Chondrocyte (in vitro differentiated cells): ENCODE measurements around the gene ITK. TPM values are rescaled to one million over a fixed set of nuclear protein-coding genes. Genes with fewer than 3 reads are reported as not detected.

Experiments used
- DNase-seq: peaks from one replicate; pipeline ENCODE4 v3.0.0; 2021; ENCODE audit warnings: mixed read lengths, low spot score
- H3K27ac Mint-ChIP-seq: one replicate; pipeline ENCODE4 v1.8.0; 2021; ENCODE audit warnings: mild to moderate bottlenecking, moderate library complexity, mixed read lengths; ENCODE audit not compliant: unreplicated experiment
- H3K27me3 Mint-ChIP-seq: 2 replicates; pipeline ENCODE4 v1.8.0; 2021; ENCODE audit warnings: low read depth, mixed read lengths
- H3K36me3 Mint-ChIP-seq: 2 replicates; pipeline ENCODE4 v1.8.0; 2021; ENCODE audit warnings: low read depth, mixed read lengths
- H3K4me1 Mint-ChIP-seq: 2 replicates; pipeline ENCODE4 v1.8.0; 2021; ENCODE audit warnings: low read depth, mild to moderate bottlenecking, mixed read lengths
- H3K4me3 Mint-ChIP-seq: one replicate; pipeline ENCODE4 v1.8.0; 2021; ENCODE audit warnings: mild to moderate bottlenecking, moderate library complexity, mixed read lengths; ENCODE audit not compliant: unreplicated experiment
- H3K9me3 Mint-ChIP-seq: 2 replicates; pipeline ENCODE4 v1.8.0; 2021; ENCODE audit warnings: low read depth, mixed read lengths
- total RNA-seq: library from RNA; stranded (reverse); gene quantifications from 3 replicates; pipeline ENCODE4 v1.2.1, GENCODE V29; 2021
- TF ChIP-seq, protein P1 (sequence below): fragments of 200-600 bp; sonication (generic); IDR thresholded peaks from 2 replicates; pipeline ENCODE4 v1.5.0; 2021; ENCODE audit warnings: antibody characterized with exemption, mild to moderate bottlenecking, moderate library complexity

Gene ITK
- total RNA-seq, 1 donor from 2014 or later = not detected

DNA sequence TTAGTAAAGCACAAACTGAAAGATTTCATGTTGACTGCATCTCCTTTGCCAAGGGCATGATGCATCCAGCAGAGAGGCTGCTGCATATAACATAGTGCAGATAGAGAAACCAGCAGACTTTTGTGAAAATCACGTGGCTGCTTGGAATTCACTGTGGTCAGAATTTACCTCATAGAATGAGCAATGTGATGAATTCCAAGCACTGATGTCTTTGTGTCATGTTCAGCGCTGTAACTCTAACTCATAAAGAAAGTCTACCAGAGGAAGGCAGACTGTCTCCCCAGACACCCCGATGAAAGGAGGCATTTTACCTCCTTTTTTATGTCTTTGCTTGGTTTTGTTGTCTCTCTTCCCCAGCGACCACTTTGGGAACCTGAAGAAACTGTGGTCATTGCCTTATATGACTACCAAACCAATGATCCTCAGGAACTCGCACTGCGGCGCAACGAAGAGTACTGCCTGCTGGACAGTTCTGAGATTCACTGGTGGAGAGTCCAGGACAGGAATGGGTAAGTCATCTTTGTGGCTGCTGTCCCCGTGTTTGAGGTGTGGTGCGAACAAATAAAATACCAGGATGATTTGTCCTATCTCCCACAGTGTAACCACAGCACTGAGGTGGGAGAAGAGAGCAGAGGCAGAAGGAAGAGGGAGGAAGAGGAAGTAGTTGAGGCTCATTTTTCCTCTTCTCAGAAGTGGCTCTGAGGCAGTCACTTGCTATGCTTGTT, 42.0 kb downstream of the ITK start:
- Mint-ChIP-seq H3K27ac (no peak overlapping the region), H3K9me3 (no peaks in the 10 kb centered on the region), H3K4me3 (no peak overlapping the region), H3K27me3 (no peaks in the 10 kb centered on the region), H3K4me1 (no peaks in the 10 kb centered on the region), H3K36me3 (no peaks in the 10 kb centered on the region)
- TF ChIP-seq, protein P1, sequence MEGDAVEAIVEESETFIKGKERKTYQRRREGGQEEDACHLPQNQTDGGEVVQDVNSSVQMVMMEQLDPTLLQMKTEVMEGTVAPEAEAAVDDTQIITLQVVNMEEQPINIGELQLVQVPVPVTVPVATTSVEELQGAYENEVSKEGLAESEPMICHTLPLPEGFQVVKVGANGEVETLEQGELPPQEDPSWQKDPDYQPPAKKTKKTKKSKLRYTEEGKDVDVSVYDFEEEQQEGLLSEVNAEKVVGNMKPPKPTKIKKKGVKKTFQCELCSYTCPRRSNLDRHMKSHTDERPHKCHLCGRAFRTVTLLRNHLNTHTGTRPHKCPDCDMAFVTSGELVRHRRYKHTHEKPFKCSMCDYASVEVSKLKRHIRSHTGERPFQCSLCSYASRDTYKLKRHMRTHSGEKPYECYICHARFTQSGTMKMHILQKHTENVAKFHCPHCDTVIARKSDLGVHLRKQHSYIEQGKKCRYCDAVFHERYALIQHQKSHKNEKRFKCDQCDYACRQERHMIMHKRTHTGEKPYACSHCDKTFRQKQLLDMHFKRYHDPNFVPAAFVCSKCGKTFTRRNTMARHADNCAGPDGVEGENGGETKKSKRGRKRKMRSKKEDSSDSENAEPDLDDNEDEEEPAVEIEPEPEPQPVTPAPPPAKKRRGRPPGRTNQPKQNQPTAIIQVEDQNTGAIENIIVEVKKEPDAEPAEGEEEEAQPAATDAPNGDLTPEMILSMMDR = no peak
- DNase-seq = no peak

DNA sequence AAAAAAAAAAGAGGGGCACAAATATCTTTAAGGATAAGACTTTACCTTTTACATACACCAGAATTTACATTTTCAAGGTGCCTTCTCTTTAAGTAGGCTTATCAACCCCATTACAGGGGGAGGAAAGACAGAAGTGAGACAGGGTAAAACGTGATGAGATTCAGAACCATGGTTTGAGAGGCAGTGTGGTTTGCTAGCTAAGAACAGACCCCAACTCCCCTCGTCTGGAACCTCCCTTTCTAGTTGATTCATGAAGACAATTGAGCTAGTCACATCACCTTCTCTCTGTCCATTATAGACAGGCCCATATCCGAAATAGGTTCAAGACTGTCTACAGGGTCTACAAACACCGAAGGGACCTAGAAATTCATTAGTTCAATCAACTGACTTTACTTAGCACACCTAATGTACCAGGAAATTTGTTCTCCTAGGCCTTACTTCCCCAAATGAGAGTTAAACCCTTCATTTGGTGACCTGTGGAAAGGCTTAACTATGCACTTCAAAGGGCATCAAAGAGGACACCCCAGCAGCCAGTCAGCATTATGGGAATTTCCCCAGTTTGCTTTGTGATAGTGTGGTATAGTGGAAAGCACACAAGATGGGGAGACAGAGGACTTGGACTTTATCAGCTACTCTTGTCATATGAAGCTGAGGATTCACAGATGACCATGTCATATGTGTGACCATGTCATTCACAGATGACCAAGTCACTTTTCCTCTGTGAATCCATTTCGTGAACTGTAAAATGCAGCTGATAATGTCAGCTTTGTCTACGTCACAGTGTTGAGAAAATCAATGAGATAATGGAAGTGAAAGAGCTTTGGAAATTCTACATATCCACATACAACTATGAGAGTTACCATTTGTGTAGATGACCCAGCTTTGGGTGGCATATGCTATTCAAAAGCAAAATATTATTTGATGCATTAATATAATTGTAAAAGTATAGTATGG, 45.1 kb downstream of the ITK start:
- DNase-seq = no peak
- Mint-ChIP-seq H3K9me3 (no peaks in the 10 kb centered on the region), H3K4me1 (no peaks in the 10 kb centered on the region), H3K27ac (no peak overlapping the region), H3K36me3 (no peaks in the 10 kb centered on the region), H3K4me3 (no peak overlapping the region), H3K27me3 (no peaks in the 10 kb centered on the region)
- TF ChIP-seq, protein P1 = no peak

DNA sequence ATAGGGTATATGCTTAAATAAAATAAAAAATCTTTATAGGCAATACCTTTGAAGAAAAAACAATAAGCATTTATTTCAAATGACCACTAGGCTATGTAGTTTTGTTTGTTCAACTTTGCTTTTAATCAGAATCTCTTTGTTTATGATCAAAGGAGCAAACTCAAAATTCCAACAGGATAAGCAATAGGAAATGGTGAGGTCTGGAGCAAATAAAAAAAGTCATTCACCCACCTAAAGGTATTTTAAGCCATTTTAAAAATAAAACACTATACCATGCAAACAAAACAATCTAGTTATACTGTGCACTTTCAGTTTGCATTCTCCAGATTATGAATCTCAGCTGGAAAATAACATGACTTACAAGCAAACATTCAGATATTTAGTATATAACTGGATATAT, 50.0 kb downstream of the ITK start:
- no peak for DNase-seq
- Mint-ChIP-seq H3K4me3 (no peak overlapping the region), H3K27ac (no peak overlapping the region), H3K27me3 (no peaks in the 10 kb centered on the region), H3K4me1 (no peaks in the 10 kb centered on the region), H3K36me3 (no peaks in the 10 kb centered on the region), H3K9me3 (no peaks in the 10 kb centered on the region)
- TF ChIP-seq, protein P1 = no peak

DNA sequence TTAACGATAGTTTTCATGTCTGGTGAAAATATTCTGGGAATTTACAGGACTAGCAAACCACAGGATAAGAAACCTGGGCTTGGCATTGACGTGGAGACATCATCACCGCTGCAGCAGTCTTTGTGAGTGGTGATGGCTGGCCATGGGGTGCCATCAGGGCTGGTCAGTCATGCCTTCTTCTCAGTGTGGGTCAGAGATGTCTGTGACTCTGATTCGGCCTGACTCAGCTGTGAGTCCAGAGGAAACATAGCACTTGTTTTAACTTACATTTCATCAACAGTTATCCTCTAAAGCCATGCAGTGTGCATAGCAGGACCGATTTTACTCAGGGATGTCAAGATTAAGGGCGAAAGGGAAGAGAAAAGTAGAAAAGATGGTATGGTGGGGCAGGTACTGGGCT, 52.1 kb downstream of the ITK start:
- Mint-ChIP-seq H3K36me3 (no peaks in the 10 kb centered on the region), H3K27me3 (peaks cover 1% of the 10 kb centered on the region), H3K9me3 (no peaks in the 10 kb centered on the region), H3K4me1 (peaks cover 4% of the 10 kb centered on the region), H3K4me3 (no peak overlapping the region), H3K27ac (no peak overlapping the region)
- DNase-seq = no peak
- TF ChIP-seq, protein P1 = no peak

DNA sequence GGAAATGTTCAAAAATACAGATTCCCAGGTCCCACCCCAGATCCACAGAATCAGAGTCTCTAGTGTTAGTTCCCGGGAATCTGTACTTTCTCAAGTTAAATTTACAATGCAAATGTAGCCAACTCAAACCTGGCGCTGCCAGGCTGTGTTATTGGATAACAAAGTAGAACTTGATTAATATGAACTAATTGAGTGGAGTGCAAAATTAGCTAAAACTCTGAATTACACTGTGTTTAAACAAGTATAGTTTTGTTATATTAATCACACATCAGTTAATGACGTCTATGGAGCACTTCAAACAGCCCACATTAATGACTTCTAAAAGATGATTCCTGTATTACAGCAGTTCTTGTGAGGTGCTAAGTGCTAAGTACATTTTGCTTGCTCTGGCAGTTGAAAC, 52.9 kb downstream of the ITK start:
- no peak overlapping the region for H3K4me3 Mint-ChIP-seq
- DNase-seq = no peak
- peaks cover 1% of the 10 kb centered on the region for H3K27me3 Mint-ChIP-seq
- H3K9me3 Mint-ChIP-seq = no peaks in the 10 kb centered on the region
- H3K4me1 Mint-ChIP-seq = peaks cover 4% of the 10 kb centered on the region
- TF ChIP-seq, protein P1 = no peak
- no peaks in the 10 kb centered on the region for H3K36me3 Mint-ChIP-seq
- no peak overlapping the region for H3K27ac Mint-ChIP-seq
